ENCODE measurements around the gene ZNHIT6. TPM values are rescaled to one million over a fixed set of nuclear protein-coding genes. Genes with fewer than 3 reads are reported as not detected.

Gene ZNHIT6
- total RNA-seq, 1 experiment from 2014 or later, result 41.2 TPM

GRCh38 chr1:85601901-85602300 is 106.3 kb downstream of the ZNHIT6 start:
- intact Hi-C loops (cut with micrococcal nuclease; ENCODE audit: unreplicated experiment), result no loop called here
- Mint-ChIP-seq H3K36me3 (ENCODE audit: insufficient read depth, unreplicated experiment) (peaks cover 12% of the 10 kb centered on the region), H3K4me1 (ENCODE audit: low read depth, unreplicated experiment) (peaks cover 42% of the 10 kb centered on the region), H3K9me3 (ENCODE audit: low read depth, unreplicated experiment) (peaks cover 2% of the 10 kb centered on the region), H3K27me3 (ENCODE audit: unreplicated experiment) (no peaks in the 10 kb centered on the region), H3K4me3 (ENCODE audit: low read depth, unreplicated experiment) (no peak overlapping the region), H3K27ac (ENCODE audit: unreplicated experiment) (no peak overlapping the region)
- CTCF ChIA-PET, result no interaction called here
- DNase-seq, result no peak
- no TSS peak for BruUV-seq (replicated peaks)
- no peak for TF ChIP-seq CTCF (IDR thresholded peaks at IDR 0.05; ENCODE audit: unreplicated experiment)

GRCh38 chr1:85599681-85600080 is 108.6 kb downstream of the ZNHIT6 start:
- CTCF ChIA-PET, result no interaction called here
- Mint-ChIP-seq H3K27me3 (ENCODE audit: unreplicated experiment) (no peaks in the 10 kb centered on the region), H3K27ac (ENCODE audit: unreplicated experiment) (no peak overlapping the region), H3K4me3 (ENCODE audit: low read depth, unreplicated experiment) (no peak overlapping the region), H3K4me1 (ENCODE audit: low read depth, unreplicated experiment) (peaks cover 24% of the 10 kb centered on the region), H3K36me3 (ENCODE audit: insufficient read depth, unreplicated experiment) (peaks cover 5% of the 10 kb centered on the region), H3K9me3 (ENCODE audit: low read depth, unreplicated experiment) (peaks cover 2% of the 10 kb centered on the region)
- intact Hi-C loops (cut with micrococcal nuclease; ENCODE audit: unreplicated experiment), result no loop called here
- no TSS peak for BruUV-seq (replicated peaks)
- DNase-seq, result no peak
- no peak for TF ChIP-seq CTCF (IDR thresholded peaks at IDR 0.05; ENCODE audit: unreplicated experiment)

Other genes starting within 250 kb of the ZNHIT6 start
- gene DDAH1, start 243.3 kb downstream of the ZNHIT6 start, total RNA-seq (2022), result 84.1 and 98.7 TPM in 2 replicates
- 148 and 210 TPM in 2 replicates for gene CCN1, start 127.7 kb downstream of the ZNHIT6 start, total RNA-seq (2022)